ENCODE results near the gene SLC7A14. TPM values are rescaled to one million over a fixed set of nuclear protein-coding genes. Genes with fewer than 3 reads are reported as not detected.

The SLC7A14 gene
- total and polyA plus RNA-seq, 10 of the 15 experiments (the other 5 are each of a cell fraction or from before 2014, with no cell fraction given): not detected

- TF ChIP-seq E4F1 (IDR thresholded peaks at IDR 0.05; ENCODE audit: borderline replicate concordance, partially characterized antibody) (no peak), POU2F2 (IDR thresholded peaks at IDR 0.05; ENCODE audit: borderline replicate concordance, low read depth, low read length) (no peak), POLR2AphosphoS5 (IDR thresholded peaks at IDR 0.05; ENCODE audit: low read length) (no peak)
Measured at GRCh38 chr3:170420307-170420821, 165.5 kb downstream of the SLC7A14 start (continued).

GRCh38 chr3:170419557-170420087 is 166.3 kb downstream of the SLC7A14 start:
- RAD21 ChIA-PET (ENCODE audit: unreplicated experiment): no interaction called here
- Histone ChIP-seq H3K27me3 (replicated peaks in 1 of 2; ENCODE audit: control insufficient read depth in 2 of 2, insufficient read depth in 2 of 2, low read length in 1 of 2) (peaks cover 11 to 19% of the 10 kb centered on the region in 2 experiments; a peak in 3 of 4 replicates), H3K4me1 (ENCODE audit: control insufficient read depth, insufficient read depth, low read length) (no peaks in the 10 kb centered on the region), H4K20me1 (ENCODE audit: control insufficient read depth, insufficient read depth) (no peaks in the 10 kb centered on the region; the same call in 1 of the 2 replicates), H2AFZ (ENCODE audit: control insufficient read depth, low read depth, low read length) (no peak overlapping the region), H3K4me3 (no peak overlapping the region), H3K9ac (ENCODE audit: control insufficient read depth, insufficient read depth, low read length) (no peak overlapping the region), H3K27ac (ENCODE audit: control insufficient read depth, insufficient read depth) (no peak overlapping the region), H3K36me3 (ENCODE audit: control insufficient read depth in 2 of 2, insufficient read depth in 2 of 2, low read length in 1 of 2) (no peaks in the 10 kb centered on the region), H3K4me2 (ENCODE audit: control insufficient read depth, insufficient read depth) (no peak overlapping the region), H3K9me3 (replicated peaks; ENCODE audit: control insufficient read depth, insufficient read depth, low read length) (no peaks in the 10 kb centered on the region), H3K79me2 (ENCODE audit: control insufficient read depth, insufficient read depth, low read length) (no peaks in the 10 kb centered on the region)
- BruUV-seq (replicated peaks): no TSS peak
- 27% methylated on average over 54 of the region's 58 CpGs for WGBS (ENCODE audit: insufficient coverage, insufficient replicate concordance, low lambda C conversion rate, missing lambda C conversion rate)
- DNase-seq (ENCODE audit: low read depth, low spot score) (no peak), FAIRE-seq (no peak), ATAC-seq (no peak)
- in situ Hi-C loops (cut with MboI) (loop anchor here (5.0 kb wide), 2 partner anchors 268 to 393 kb away; no protein-coding TSS in a partner anchor), intact Hi-C loops (cut with micrococcal nuclease; ENCODE audit: unreplicated experiment) (no loop called here)
- CTCF ChIA-PET: interaction anchor here (10.2 kb wide), 1 partner anchor 392 kb away, joined by 264 read pairs; no protein-coding TSS in a partner anchor
- SMC1A ChIA-PET (ENCODE audit: uncharacterized antibody, unreplicated experiment): no interaction called here
- POLR2A ChIA-PET: no interaction called here
- TF ChIP-seq BCLAF1 (IDR thresholded peaks at IDR 0.05) (no peak), E2F8 (IDR thresholded peaks at IDR 0.05; ENCODE audit: low read depth, partially characterized antibody) (no peak), ZBTB40 (IDR thresholded peaks at IDR 0.05; ENCODE audit: borderline replicate concordance) (no peak), BCL11A (IDR thresholded peaks at IDR 0.05; ENCODE audit: low read depth, low read length) (no peak), CBFB (IDR thresholded peaks at IDR 0.05; ENCODE audit: low read depth) (no peak), NRF1 (conservative IDR thresholded peaks at IDR 0.05; ENCODE audit: low read depth, low read length) (no peak)
